Forelimb muscle (tissue), 1 donor: ENCODE measurements around the gene NKX2-3. TPM values are rescaled to one million over a fixed set of nuclear protein-coding genes. Genes with fewer than 3 reads are reported as not detected.

Experiments
- DNase-seq: peaks from one replicate; pipeline ENCODE4 v3.0.0-alpha.2; 2013; ENCODE audit warnings: low read depth
- polyA plus RNA-seq: library from polyadenylated mRNA; unstranded; fragments of 120-200 nt; gene quantifications from one replicate; pipeline ENCODE4 v1.2.1, GENCODE V29; 2013; ENCODE audit not compliant: insufficient read length

Gene NKX2-3
- 1.2 TPM for polyA plus RNA-seq

DNA sequence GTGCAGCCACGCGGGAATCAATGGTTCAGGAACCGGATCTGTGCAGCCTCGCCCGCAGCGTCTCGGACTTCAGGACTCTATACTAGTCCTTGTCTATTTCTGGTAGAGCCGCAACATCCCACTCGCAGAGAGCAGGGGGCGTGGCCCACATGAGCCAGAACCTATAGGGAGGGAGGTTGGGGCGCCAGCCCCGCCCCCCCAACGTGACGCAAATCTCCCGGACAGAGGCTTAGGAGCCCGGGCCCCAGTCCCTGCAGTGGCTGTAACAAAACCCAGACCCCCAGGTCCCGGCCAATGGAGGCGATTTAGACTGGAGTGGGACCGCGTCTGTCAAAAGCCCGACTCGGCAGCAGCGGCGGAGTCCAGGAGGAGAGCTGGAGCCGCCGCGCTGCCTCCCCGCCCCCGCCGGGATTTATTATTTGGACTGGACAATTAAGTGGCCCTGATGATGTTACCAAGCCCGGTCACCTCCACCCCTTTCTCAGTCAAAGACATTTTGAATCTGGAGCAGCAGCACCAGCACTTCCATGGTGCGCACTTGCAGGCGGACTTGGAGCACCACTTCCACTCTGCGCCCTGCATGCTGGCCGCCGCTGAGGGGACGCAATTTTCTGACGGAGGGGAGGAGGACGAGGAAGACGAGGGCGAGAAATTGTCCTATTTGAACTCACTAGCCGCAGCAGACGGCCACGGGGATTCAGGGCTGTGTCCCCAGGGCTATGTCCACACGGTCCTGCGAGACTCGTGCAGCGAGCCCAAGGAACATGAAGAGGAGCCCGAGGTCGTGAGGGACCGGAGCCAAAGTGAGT lies at the start of gene NKX2-3:
NKX2-3 (plus strand) TSS at position 256 of the 809 bp plus-strand sequence; CDS start at position 446, 190 bp downstream.
- no peak for DNase-seq

GRCh38 chr10:99484626-99485581 lies 47.8 kb upstream of the NKX2-3 start:
- DNase-seq: no peak

DNA sequence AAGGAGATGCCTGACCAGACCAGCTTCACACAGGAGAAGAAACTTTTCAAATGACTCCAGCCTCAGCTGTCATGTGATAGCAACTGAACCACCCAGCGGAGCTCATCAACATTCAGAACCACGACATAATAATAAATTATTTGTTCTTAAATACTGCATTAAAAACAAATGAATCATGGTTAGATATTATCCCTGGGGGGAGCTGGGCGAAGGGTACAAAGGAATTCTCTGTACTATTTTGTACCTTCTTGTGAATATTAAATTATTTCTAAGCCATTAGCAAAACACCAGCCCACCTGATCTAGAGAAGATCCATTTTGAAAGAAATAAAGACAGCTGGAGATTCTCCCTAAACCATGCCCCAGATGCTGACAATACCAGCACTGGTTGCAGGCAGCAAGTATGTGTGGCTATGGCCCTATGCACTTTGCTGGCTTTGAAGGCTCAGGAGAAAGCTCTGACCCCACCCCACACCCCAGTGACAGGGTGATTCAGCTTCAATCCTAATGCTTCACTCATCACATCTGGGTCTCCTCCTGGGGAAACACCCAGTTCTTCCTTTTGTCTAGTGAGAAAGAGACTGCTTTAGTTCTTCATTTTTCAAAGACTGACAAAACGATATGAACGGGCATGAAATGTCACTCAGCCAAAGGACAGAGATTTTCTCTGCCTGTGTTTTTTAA lies 45.5 kb upstream of the NKX2-3 start:
- DNase-seq: no peak

DNA sequence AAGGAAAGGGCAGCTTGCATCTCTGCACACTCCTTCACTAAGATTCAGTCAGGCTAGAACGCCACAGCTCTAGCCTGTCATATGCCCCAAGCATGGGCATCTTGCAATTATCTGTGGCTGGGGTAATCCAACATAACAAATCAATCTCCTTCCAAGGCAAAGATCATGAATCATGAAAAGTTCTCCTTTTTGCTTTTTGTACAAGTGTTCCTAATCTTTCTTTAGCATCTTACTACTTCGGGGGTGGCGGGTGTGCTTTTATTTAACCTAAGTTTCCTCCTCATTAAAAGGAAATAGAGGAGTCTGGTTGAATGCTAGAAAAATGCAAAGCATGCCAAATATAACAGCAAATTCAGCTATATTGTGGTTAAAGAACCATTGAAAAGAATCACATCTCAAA lies 43.5 kb upstream of the NKX2-3 start:
- DNase-seq: no peak

GRCh38 chr10:99497343-99498025 lies 35.3 kb upstream of the NKX2-3 start:
- DNase-seq: no peak

DNA sequence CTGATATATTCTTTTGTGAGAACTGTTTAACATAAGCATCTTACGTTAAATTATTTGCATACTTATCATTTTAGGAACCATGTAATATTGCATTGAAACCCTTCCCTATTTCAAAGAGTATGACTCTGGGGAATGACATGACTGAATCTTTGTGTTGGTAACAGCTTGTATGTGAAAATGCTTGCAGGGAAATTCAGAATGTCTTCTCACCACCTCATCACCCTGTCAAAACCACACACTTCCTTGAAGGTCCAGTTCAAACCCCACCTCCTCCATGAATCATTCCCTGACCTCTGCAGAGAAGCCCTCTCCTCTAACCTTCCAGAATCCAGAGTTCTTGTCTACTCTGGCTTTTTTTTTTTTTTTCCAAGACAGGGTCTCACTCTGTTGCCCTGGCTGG lies 26.3 kb upstream of the NKX2-3 start:
- no peak for DNase-seq

DNA sequence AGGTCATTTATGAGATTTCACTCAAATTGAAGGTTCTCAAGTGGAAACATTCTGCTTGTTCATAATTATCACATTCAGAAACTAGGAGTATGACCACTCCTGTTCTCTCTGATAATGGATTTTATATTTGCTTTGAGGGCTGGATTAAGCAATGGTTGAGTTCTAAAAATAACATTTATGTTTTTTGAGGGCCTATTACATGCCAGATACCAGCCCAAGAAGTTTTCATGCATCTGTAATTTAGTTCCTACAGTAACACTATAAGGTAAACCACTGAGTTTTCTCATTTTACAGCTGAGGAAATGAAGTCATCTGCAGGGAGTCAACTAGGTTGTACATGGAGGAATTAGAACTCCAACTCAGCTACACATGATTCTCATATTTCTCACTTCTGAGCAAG lies 25.5 kb upstream of the NKX2-3 start:
- no peak for DNase-seq

DNA sequence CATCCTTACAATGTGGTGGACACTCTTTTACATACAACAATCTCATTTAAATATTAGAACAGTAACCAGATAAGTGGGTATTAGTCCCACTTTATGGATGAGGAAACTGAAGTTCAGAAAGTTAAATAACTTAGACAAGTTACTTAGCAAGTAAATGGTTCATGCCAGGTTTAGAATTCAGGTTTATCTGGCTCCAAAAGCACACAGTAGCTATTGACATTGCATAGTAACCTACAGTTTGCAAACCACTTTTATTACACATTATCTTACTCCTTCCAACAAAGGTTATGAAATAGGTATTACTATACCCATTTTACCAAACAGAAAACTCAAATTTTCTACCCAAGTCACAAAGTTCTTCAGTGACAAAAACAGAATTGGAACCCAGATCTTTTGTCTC lies 19.7 kb upstream of the NKX2-3 start:
- no peak for DNase-seq

DNA sequence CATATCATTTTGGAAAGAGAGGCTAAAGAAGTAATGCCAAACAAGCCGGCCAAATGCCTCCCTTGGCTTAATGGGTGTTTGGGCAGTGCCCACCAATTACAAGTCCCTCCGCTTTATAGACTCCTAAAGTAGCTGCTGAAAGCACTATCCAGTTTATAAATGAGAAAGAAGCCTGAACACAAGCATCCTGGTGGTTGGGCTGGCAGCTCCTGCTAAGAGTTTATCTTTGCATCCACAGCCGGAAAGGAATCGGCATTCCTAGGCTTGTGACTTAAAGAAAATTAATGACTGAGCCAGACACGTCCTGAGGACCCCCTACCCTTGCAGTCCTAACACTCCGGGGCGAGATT lies 13.1 kb upstream of the NKX2-3 start:
- DNase-seq: no peak

DNA sequence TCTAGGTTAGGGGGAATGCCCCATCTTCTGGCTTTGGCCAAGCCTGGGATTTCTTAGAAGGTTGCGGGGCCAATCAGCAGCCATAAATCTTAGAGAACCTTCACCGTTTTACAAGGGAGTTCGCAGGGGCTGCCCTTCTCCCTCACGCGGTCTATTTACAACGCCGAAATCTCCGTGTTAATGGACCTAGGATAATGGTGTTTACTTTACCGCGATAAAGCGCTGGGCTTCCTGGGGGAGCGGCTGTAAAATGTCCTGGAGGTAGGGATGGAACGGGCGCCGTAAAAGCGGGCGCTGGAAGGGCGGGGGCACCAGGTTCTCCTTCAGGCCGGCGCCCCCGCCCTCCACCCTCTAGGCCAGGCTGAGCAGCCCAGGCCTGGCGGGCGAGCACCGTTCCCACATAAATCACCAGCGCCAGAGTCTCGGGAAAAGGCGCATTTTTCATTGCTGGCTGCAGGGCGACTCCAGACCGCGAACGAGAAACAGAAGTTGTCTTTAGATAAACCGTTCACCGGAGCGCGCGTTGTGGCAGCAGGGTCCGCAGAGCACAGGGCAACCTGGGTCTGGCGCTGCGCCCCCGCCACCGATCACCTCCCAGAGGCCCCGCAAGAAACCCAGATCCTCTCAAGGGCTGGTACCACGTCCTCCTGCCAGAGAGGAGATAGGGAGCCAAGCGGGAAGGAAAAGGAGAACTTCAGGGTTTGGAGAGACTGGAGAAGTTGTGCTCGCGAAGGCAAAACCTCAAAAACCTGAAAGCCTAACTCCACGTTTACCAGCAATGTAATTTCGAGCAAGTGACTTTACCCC lies 12.5 kb upstream of the NKX2-3 start:
- DNase-seq: no peak

DNA sequence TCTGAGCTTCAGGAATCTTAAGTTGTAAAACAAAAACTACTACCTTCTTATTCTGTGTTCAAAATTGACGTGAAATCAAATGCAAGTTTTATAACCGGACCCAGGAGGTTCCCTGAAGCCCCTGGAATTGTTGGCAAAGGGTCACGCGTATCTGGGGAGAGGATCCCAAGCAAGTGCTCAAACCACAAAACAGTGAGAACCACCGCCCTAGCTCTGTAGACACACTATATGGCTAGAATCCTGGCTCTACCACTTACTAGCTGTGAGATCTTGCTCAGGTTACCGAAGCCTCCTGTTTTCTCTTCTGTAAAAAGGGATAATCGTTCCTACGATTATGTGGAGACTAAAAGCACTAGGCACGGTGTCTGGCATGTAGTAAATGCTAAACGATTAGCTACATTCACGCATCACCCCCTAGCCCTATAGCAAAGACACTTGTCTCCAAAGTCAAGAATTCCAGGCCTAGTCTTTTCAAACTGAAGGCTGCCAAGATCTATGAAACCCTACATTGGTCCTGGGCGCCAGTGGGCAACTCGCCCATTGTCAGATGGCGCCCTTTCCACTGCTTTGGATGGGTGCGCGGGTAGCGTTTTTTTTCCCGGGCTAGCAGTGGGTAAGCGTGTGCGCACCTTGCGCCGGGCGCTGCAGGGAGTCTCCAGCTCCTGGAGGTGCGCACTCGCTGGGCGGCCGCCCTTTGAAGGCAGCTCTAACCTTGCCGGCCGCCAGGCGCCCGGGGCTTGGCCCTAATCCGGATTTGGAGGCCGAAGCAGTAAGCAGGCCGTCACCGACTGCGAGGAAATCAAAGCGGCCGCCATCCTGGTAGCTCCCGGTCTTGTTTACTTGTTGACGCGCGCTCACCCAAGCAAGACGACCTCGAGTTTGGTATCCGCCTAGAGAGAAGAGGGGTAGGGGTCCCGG lies 11.6 kb upstream of the NKX2-3 start:
- DNase-seq: no peak

DNA sequence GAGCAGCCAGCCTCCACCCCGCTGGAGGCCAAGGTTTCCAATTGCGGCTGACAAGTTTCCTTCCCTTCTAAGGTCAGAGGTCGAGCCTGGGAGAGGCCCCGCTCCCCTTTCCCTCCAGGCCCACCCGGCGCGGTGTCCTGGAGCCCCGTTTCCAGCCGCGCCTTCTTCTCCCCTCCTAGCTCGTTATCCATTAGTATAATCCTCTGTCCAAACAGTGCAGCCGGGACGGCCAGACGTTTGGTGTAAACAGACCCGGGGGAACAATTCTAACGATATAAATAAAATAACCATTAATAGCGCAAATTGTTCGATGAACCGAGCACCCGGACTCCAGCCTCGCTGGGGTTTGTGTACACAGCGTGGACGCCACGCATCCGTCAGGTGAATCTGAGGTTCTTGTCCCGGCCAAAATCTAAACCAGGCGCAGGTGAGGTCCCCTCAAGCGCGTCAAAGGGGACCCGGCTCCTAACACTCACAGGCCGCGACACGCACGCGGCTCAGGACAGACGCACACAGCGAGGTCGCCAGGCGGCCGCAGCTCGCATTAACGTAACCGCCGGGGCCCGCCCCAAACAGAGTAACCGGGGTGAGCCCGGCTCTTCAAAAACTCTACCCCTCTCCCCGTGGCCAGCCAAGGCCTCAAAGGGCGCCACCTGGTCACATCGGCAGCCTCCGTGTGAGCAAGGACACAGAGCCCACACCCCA lies 10.8 kb upstream of the NKX2-3 start:
- no peak for DNase-seq

DNA sequence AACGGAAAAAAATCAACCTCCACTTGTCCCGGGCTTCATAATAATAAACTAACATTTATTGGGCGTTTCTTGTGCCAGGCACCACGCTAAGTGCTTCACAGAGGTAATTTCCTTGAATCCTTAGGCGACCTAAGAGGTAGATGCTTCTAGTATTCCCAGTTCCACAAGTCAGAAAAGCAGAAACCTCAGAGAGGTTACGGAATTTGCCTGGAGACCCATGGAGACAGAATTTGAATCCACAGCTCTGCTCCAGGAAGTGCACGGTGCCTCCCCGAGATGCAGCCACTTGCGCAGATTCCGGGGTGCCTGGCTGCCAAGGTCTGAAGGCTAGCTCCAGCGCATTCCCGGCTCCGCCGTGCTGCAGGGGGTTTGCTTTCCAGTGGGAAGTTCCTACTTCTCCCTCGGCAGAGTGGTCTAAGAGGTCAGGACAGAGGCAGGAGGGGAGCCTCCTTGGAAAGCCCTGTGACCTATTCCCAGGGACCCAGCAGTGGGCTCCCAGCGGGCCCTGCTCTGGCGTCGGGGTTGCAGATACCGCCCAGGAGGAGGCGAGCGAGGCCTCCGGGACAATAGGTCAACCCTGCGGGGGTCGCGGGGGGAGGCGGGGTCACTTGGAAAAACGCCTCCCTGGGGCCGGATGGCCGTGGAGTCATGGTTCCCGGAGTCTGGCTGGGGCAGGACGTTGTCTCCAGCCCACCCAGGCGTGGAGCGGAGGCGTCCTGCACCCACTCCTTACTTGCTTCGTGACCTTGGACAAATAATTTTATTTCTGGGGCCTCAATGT lies 10.1 kb upstream of the NKX2-3 start:
- DNase-seq: no peak

GRCh38 chr10:99523251-99523773 lies 9.4 kb upstream of the NKX2-3 start:
- no peak for DNase-seq

DNA sequence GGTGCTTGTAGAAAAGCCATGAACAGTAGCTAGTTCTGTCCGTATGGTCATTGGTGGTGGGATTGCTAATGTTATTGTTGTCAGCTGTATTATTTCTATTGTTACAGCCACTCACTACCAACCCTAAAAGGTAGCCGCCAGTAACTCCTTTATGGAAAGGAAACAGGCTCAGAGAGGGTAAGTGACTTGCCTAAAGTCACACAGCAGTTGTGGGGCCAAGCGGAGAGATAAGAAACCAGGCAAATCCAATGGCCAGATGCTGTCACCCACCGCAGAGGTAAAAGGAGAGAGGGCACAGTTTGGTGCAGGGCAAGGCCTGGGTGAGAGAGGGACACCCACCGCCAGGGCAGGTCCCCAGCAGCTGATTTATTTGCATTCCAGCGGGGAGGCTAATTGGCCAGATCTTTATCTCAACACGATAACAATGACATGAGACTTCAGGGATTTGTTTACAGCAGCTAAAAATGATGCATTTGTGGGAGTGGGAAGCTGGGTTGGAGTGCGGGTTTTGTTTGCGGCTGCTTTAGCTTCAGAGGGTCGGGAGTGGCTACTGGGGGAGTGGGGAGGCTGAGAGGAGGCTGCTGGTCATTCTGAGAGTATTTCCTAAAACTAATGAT lies 8.6 kb upstream of the NKX2-3 start:
- no peak for DNase-seq

GRCh38 chr10:99524736-99525380 lies 7.9 kb upstream of the NKX2-3 start:
- DNase-seq: no peak

DNA sequence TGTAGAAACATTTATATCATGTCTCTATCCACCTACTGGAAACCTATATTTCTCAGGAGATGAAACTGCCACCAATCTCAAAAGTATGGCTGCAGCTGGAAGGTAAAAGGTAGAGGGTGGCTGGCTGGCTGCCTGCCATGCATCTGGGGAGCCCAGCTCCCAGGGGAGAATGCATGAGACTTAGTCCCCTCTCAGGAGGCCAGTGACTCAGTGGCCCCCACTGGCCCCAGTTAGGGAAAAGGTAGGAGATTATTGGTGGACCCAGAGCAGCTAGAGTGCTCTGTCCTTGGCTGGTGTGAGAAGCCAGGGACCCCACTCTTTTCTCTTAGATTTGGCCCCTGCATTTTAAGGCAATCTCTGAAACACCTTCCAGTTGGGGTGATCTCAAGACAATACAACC lies 6.8 kb upstream of the NKX2-3 start:
- DNase-seq: no peak
